PC-3 (cell line): ENCODE measurements around the gene MEG3. TPM values are rescaled to one million over a fixed set of nuclear protein-coding genes. Genes with fewer than 3 reads are reported as not detected.

ENCODE experiments used
- ATAC-seq: fragments of 200-7000 bp; cut with Tn5 transposase; 2 replicates; pipeline ENCODE4 v1.9.1; 2020; ENCODE audit warnings: mild to moderate bottlenecking, moderate library complexity
- BruUV-seq: library from RNA; stranded (reverse); fragments of 400-500 nt; replicated peaks from 2 replicates; lab custom pipeline; 2021; lab: Mats Ljungman, UMichigan
- CTCF ChIA-PET: fragments of 300-600 bp; sonication (Branson Sonifier 250); formaldehyde crosslinking; loops from one replicate; lab custom pipeline; 2022; ENCODE audit warnings: antibody characterized with exemption; lab: Charles Lee
- POLR2A ChIA-PET: fragments of 300-600 bp; sonication (Branson Sonifier 250); formaldehyde crosslinking; loops from one replicate; lab custom pipeline; 2022; ENCODE audit warnings: antibody characterized with exemption; ENCODE audit not compliant: unreplicated experiment; lab: Charles Lee
- DNase-seq: peaks from one replicate; pipeline ENCODE4 v3.0.0-alpha.2; 2015
- H2AFZ ChIP-seq: fragments of 300-600 bp; sonication (generic); 2 replicates; pipeline ENCODE4 v1.6.0; 2016; ENCODE audit warnings: antibody characterized with exemption, low read length
- H3F3A ChIP-seq: fragments of 300-600 bp; sonication (generic); one replicate; pipeline ENCODE4 v1.6.0; 2017; ENCODE audit warnings: antibody characterized with exemption, low read length, control low read depth, mild to moderate bottlenecking; ENCODE audit not compliant: unreplicated experiment
- H3K27ac ChIP-seq: fragments of 300-600 bp; sonication (generic); 2 replicates; pipeline ENCODE4 v1.5.1; 2016; ENCODE audit warnings: mild to moderate bottlenecking, low read length
- H3K27me3 ChIP-seq: fragments of 300-600 bp; sonication (generic); 2 replicates; pipeline ENCODE4 v1.6.1; 2016; ENCODE audit warnings: low read length, mixed read lengths
- H3K36me3 ChIP-seq: fragments of 300-600 bp; sonication (generic); 2 replicates; pipeline ENCODE4 v1.6.1; 2016; ENCODE audit warnings: low read depth, mixed run types, low read length, mixed read lengths
- H3K4me1 ChIP-seq: fragments of 300-600 bp; sonication (generic); 2 replicates; pipeline ENCODE4 v1.5.1; 2016; ENCODE audit warnings: low read length; ENCODE audit not compliant: insufficient read depth
- H3K4me2 ChIP-seq: fragments of 300-600 bp; sonication (generic); 2 replicates; pipeline ENCODE4 v1.6.0; 2016; ENCODE audit warnings: low read length
- H3K4me3 ChIP-seq: fragments of 300-600 bp; sonication (generic); 2 replicates; pipeline ENCODE4 v1.5.1; 2016; ENCODE audit warnings: mild to moderate bottlenecking, low read length, mixed read lengths
- H3K79me2 ChIP-seq: fragments of 300-600 bp; sonication (generic); 2 replicates; pipeline ENCODE4 v1.6.1; 2017; ENCODE audit warnings: low read length, mixed read lengths
- H3K9ac ChIP-seq: fragments of 300-600 bp; sonication (generic); 2 replicates; pipeline ENCODE4 v1.6.0; 2016; ENCODE audit warnings: mild to moderate bottlenecking, low read length
- H3K9me2 ChIP-seq: fragments of 300-600 bp; sonication (generic); replicated peaks from 2 replicates; pipeline ENCODE4 v1.6.1; 2016; ENCODE audit warnings: mixed run types, low read length, mixed read lengths
- H3K9me3 ChIP-seq: fragments of 300-600 bp; sonication (generic); 2 replicates; pipeline ENCODE4 v1.6.1; 2016; ENCODE audit warnings: low read length, mixed read lengths
- H4K20me1 ChIP-seq: fragments of 300-600 bp; sonication (generic); 2 replicates; pipeline ENCODE4 v1.6.1; 2016; ENCODE audit warnings: low read length, mixed read lengths
- CTCF ChIP-seq: fragments of 300-600 bp; sonication (generic); conservative IDR thresholded peaks from 2 replicates; pipeline ENCODE4 v1.5.1; 2017; ENCODE audit warnings: antibody characterized with exemption, low read depth, mild to moderate bottlenecking, low read length
- EZH2 ChIP-seq: fragments of 300-600 bp; sonication (generic); IDR thresholded peaks from one replicate; pipeline ENCODE4 v1.6.1; 2017; ENCODE audit warnings: antibody characterized with exemption, mild to moderate bottlenecking, low read length; ENCODE audit not compliant: unreplicated experiment
- EZH2phosphoT487 ChIP-seq: fragments of 300-600 bp; sonication (generic); IDR thresholded peaks from 2 replicates; pipeline ENCODE4 v1.6.1; 2018; ENCODE audit warnings: mild to moderate bottlenecking, antibody characterized with exemption, low read length, borderline replicate concordance
- intact Hi-C: fragments of 100-400 bp; cut with micrococcal nuclease; formaldehyde crosslinking; loops from 2 replicates; pipeline ENCODE4 v1.9.0; 2023
- total RNA-seq: library from RNA; depleted of rRNA; stranded (reverse); fragments of >200 nt; gene quantifications from 2 replicates; pipeline ENCODE4 v1.2.3, GENCODE V29; 2014

MEG3 gene
- total RNA-seq, 1 experiment from 2014 or later: not detected

- H3K27ac ChIP-seq: no peak overlapping the region
- no peak for ATAC-seq
- H3K4me3 ChIP-seq: no peak overlapping the region
- no peaks in the 10 kb centered on the region for H3K9me3 ChIP-seq
- H3F3A ChIP-seq: no peaks in the 10 kb centered on the region
- H3K27me3 ChIP-seq: peaks cover 3% of the 10 kb centered on the region
- ChIA-PET CTCF (no interaction called here), POLR2A (no interaction called here)
- TF ChIP-seq EZH2 (no peak), EZH2phosphoT487 (no peak), CTCF (no peak)
- DNase-seq: no peak
- no TSS peak for BruUV-seq
- H3K4me1 ChIP-seq: no peaks in the 10 kb centered on the region
- no peaks in the 10 kb centered on the region for H3K79me2 ChIP-seq
- no peak overlapping the region for H3K4me2 ChIP-seq
- H4K20me1 ChIP-seq: no peaks in the 10 kb centered on the region
- H3K9ac ChIP-seq: no peak overlapping the region
- no peak overlapping the region for H2AFZ ChIP-seq
- intact Hi-C loops: no loop called here
- H3K9me2 ChIP-seq: no peaks in the 10 kb centered on the region
- no peaks in the 10 kb centered on the region for H3K36me3 ChIP-seq
These were observed 64.3 kb downstream of the MEG3 start for GRCh38 chr14:100890061-100890850.

GRCh38 chr14:100891051-100891450 is 65.1 kb downstream of the MEG3 start:
- DNase-seq (no peak), ATAC-seq (no peak)
- H3F3A ChIP-seq: no peaks in the 10 kb centered on the region
- BruUV-seq: no TSS peak
- H3K27ac ChIP-seq: no peak overlapping the region
- H4K20me1 ChIP-seq: no peaks in the 10 kb centered on the region
- no peaks in the 10 kb centered on the region for H3K9me3 ChIP-seq
- H3K9ac ChIP-seq: no peak overlapping the region
- TF ChIP-seq EZH2phosphoT487 (no peak), CTCF (no peak), EZH2 (no peak)
- intact Hi-C loops: no loop called here
- no peaks in the 10 kb centered on the region for H3K9me2 ChIP-seq
- POLR2A ChIA-PET: no interaction called here
- H3K79me2 ChIP-seq: no peaks in the 10 kb centered on the region
- H3K36me3 ChIP-seq: no peaks in the 10 kb centered on the region
- H2AFZ ChIP-seq: no peak overlapping the region
- H3K4me3 ChIP-seq: no peak overlapping the region
- H3K27me3 ChIP-seq: peaks cover 11% of the 10 kb centered on the region
- CTCF ChIA-PET: no interaction called here
- no peaks in the 10 kb centered on the region for H3K4me1 ChIP-seq
- no peak overlapping the region for H3K4me2 ChIP-seq
